ENCODE data around the gene DCTD.

DNA sequence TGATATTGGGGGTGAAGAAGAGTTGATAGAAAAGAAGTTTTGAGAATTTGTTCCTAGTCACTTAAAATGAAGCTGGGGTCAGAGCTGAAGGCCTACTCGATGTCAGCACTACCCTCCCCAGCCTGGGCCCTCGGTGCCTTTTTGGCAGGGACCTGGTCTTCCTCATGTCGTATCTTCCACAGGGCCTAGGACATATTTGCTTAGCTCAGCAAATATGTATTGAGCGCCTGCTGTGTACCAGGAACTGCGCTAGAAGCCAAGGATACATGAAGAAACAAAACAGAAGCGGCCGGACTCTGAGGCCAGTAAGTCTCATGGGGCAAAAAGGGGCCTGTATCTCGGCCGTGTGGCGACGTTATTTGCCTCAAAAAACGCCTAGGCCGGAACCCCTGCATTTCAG, 44.3 kb downstream of the DCTD start:
- TF ChIP-seq, protein P1, sequence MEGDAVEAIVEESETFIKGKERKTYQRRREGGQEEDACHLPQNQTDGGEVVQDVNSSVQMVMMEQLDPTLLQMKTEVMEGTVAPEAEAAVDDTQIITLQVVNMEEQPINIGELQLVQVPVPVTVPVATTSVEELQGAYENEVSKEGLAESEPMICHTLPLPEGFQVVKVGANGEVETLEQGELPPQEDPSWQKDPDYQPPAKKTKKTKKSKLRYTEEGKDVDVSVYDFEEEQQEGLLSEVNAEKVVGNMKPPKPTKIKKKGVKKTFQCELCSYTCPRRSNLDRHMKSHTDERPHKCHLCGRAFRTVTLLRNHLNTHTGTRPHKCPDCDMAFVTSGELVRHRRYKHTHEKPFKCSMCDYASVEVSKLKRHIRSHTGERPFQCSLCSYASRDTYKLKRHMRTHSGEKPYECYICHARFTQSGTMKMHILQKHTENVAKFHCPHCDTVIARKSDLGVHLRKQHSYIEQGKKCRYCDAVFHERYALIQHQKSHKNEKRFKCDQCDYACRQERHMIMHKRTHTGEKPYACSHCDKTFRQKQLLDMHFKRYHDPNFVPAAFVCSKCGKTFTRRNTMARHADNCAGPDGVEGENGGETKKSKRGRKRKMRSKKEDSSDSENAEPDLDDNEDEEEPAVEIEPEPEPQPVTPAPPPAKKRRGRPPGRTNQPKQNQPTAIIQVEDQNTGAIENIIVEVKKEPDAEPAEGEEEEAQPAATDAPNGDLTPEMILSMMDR (IDR thresholded peaks at IDR 0.05), result no peak
- TF ChIP-seq POLR2A (IDR thresholded peaks at IDR 0.05), result no peak

All from body of pancreas (tissue), 4 donors.